IPS-18c (cell line): ENCODE results near the gene FITM2.

ENCODE experiments used
- H3K4me3 ChIP-seq: 2 replicates; pipeline ENCODE4 v1.7.0; 2013; ENCODE audit warnings: low read depth, mild to moderate bottlenecking, low read length, moderate library complexity; ENCODE audit not compliant: insufficient read depth
- H3K9me3 ChIP-seq: one replicate; pipeline ENCODE4 v1.6.1; 2013; ENCODE audit warnings: mild to moderate bottlenecking, low read length, moderate library complexity; ENCODE audit not compliant: control insufficient read depth, insufficient read depth

Gene FITM2

GRCh38 chr20:44258226-44258890 is 52.6 kb downstream of the FITM2 start:
- H3K9me3 ChIP-seq, result peaks cover 2% of the 10 kb centered on the region
- H3K4me3 ChIP-seq, result no peak overlapping the region

- Histone ChIP-seq H3K4me3 (no peak overlapping the region), H3K9me3 (peaks cover 2% of the 10 kb centered on the region)
Observed at GRCh38 chr20:44256961-44257360, 54.0 kb downstream of the FITM2 start.

GRCh38 chr20:44255942-44256341 is 55.1 kb downstream of the FITM2 start:
- Histone ChIP-seq H3K9me3 (peaks cover 2% of the 10 kb centered on the region), H3K4me3 (no peak overlapping the region)

GRCh38 chr20:44254073-44254472 is 56.9 kb downstream of the FITM2 start:
- H3K4me3 ChIP-seq, result no peak overlapping the region

GRCh38 chr20:44253528-44253927 is 57.5 kb downstream of the FITM2 start:
- no peak overlapping the region for H3K4me3 ChIP-seq
- H3K9me3 ChIP-seq, result no peaks in the 10 kb centered on the region

More at GRCh38 chr20:44254073-44254472, 56.9 kb downstream of the FITM2 start:
- H3K9me3 ChIP-seq, result peaks cover 2% of the 10 kb centered on the region
